SIG-M5 (cell line): ENCODE measurements around the gene TEDC2.

Experiments used
- DNase-seq: peaks from one replicate; lab custom pipeline; 2025; lab: John Stamatoyannopoulos, UW

Gene TEDC2

DNA sequence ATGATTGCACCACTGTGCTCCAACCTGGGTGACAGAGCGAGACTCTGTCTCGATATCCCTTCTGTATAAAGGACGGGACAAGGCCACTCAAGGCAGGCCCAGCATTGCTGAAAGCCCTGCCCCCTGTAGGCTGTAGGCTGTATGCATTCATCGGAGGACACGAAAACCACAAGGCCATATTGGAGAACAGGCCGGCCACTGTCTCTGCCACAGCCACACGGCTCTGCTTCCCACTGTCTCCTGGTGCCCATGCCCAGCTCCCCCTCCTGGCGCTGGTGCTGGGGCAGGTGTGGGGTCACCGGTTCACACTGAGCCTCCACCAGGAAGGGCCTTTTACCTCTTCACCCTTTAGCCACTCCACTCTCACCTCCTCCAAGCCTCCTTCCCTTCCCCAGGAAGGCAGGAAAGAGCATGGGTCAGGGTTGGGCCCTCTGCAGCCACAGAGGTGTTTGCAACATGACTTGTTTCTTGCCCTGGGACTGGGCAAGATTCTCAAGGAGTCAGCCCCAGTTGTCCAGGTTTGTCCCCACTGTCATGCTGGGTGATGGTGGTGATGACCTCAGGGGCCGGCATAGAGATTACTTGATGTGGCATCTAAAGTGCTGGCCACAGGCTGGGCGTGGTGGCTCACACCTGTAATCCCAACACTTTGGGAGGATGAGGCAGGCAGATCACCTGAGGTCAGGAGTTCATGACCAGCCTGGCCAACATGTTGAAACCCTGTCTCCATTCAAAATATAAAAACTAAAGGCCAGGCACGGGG lies 5.9 kb downstream of the TEDC2 start:
- no peak for DNase-seq

DNA sequence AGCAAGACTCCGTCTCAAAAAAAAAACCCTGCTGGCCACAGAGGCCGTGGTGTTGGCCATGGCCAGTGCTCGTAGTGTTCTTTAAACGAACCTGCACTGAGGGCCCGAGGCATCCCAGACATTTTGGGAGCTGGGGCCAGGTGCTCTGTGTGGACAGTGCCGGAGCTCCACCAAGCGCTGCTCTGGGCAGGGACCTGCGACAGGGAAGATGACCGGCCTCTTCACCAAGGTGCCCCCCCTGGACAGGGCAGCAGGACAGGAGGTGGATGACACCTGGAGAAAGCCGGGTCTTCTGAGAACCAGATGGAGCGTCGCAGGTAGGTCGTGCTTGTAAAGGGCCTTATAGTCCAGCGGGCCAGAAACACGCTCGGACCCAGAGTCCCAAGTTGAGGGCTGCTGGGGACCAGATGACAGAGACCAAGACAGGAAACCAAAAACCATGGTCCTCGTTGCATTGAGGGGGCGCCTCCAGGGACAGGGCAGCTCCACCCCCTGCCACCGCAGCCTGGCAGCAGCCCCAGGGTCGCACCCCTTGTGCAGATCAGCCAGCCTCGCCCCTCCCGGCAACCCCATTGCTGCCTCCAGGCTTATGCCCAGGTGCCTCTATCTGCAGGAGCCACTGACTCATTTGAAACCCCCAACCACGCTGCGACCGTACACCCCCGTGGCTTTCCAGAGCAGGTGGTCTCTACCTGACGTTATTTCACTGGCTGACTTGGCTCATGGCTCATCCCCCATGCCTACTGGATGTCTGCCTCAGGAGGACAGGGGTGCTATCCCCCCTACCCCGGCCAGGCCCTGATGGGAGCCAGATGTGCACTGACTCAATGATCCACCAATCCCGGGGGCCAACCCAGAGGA lies 7.0 kb downstream of the TEDC2 start:
- no peak for DNase-seq

DNA sequence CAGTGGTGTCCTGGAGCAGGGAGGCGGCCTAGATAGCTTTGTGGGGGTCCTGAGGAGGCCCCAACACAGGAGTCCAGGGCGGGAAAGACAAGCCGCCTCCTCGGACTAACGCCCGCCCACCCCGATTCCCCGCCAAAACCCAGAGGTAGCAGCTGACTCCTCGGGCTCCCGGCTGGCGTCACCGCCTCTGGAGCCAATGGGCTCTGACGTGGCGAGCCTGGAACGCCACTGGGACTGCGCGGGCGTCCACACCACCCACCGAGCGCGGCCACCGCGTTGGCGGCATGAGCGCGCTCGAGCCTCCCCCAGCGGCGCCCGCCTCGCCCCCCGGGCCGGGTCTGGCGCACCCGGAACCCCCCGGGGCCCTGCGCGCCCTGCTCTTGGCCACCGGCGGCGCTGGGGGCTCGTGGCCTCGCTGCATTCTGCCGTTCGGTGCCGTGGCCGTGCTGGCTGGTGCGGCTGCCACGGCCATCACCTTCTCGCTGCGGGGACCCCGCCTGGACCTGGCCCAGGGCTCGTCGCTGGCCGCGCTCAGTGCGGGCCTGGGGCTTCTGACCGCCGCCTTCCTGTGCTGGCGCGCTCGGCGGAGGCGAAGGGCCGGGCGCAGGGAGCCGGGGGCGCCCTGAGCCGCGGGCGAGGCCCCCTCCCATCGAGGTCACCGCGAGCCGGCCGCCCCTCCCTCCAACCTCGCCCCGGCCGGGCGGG lies 7.8 kb downstream of the TEDC2 start:
- no peak for DNase-seq

DNA sequence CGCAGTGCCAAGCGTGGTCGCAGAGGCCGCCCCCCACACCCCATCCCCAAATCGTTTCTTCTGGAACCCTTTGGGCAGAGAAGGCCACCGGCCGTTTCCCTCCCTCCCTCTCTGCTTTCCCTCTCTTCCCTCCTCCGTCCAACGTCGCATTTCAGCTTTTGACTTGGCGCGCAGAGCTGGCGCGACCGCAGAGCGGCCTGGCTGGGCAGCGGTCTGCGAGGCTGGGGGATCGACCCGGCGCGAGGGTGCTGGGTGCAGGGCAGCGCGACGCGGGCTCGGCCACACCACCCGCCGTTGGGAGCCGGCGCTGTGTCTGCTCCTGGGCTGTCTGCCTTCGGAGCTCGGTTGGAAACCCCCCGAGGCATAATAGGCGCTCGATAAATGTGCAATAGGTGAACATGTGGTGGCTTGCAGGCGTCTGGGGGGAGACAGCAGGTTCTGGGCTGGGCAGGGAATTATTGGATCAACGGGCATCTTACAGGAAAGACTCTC lies 8.4 kb downstream of the TEDC2 start:
- no peak for DNase-seq

DNA sequence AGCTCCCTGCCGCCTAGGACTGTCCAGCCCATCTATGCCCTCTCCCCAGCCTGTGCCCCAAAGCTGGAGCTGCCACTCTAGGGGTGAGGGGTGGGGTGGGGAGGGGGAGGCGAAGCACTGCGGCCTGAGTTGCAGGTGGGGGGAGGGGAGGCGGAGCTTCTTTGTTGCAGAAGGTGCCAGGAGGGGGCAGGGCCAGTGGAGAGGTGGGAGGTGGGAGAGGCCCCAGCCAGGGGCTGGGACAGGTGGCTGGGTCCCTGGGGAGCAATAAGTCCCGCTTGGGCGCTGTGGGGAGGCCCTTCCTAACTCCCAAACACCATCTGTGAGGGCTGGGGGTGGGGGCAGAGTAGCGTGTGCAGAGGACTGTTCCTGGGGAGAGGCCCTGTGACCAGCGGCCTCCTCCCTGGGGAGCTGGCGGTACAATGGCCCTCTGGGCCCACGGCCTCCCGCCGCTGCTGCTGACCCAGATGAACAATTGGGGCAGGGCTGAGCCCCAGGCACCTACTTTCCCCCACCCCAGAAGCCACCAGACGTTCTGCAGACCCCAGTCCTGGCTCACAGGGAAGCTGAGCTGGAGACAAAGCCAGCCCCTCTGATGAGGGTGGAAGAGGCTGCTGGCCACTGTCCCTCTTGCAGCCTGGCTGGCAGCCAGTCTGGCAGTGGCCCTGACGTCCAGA lies 9.0 kb downstream of the TEDC2 start:
- DNase-seq: no peak

- DNase-seq: no peak
Observed at GRCh38 chr16:2469399-2470233, 9.7 kb downstream of the TEDC2 start.

DNA sequence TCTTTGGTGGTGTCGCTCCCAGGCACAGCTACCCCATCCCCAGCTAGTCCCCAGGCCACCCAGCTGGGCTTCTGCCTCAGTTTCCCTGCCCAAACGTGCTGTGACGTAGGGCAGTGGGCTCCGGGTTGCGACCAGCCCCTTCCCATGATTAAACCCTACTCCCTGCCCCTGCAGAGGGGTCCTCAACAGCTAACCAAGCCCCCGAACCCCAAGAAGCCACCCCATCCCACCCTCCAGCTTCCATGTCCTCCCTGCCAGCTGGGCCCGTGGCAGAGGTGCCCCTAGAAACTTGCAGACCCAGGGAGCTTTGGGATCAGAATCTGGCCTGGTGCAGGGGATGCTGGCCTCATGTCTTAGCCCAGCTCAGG lies 10.3 kb downstream of the TEDC2 start:
- no peak for DNase-seq

GRCh38 chr16:2470603-2471015 lies 10.7 kb downstream of the TEDC2 start:
- no peak for DNase-seq

DNA sequence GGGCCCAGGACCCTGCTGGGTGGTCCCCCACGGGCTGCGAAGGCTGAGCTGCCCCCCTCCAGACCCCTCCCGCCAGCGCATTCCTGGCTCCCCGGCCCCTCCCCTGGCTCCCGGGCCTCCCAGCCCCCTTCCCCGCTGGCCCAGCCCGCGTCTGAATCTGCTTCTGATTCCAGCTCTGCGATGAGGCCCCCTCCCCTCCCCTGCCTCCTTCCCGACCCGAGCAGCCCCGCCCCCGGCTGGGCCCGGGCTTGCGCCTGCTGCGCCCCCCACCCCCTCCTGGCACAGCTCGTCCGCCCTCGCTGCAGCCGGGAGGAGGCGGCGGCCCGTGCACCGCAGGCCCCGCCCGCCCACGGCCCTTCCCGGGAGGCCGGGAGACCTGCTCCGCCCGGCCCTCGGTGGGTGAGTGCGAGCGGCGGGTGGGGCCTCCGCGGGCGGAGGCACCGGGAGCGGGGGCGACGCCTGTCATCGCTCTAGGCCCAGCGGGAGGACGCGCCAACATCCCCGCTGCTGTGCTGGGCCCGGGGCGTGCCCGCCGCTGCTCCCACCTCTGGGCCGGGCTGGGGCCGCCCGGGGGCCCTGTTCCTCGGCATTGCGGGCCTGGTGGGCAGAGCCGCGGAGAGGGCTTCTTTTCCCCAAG lies 11.2 kb downstream of the TEDC2 start, which contains the start of gene NTN3:
TSS of gene NTN3 (plus strand) at position 282 of the 637 bp plus-strand sequence. CDS start 405 bp downstream, outside the sequence.
- no peak for DNase-seq

DNA sequence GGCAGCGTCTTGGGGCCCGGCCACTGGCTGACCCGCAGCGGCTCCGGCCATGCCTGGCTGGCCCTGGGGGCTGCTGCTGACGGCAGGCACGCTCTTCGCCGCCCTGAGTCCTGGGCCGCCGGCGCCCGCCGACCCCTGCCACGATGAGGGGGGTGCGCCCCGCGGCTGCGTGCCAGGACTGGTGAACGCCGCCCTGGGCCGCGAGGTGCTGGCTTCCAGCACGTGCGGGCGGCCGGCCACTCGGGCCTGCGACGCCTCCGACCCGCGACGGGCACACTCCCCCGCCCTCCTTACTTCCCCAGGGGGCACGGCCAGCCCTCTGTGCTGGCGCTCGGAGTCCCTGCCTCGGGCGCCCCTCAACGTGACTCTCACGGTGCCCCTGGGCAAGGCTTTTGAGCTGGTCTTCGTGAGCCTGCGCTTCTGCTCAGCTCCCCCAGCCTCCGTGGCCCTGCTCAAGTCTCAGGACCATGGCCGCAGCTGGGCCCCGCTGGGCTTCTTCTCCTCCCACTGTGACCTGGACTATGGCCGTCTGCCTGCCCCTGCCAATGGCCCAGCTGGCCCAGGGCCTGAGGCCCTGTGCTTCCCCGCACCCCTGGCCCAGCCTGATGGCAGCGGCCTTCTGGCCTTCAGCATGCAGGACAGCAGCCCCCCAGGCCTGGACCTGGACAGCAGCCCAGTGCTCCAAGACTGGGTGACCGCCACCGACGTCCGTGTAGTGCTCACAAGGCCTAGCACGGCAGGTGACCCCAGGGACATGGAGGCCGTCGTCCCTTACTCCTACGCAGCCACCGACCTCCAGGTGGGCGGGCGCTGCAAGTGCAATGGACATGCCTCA lies 12.0 kb downstream of the TEDC2 start:
- DNase-seq: no peak

DNA sequence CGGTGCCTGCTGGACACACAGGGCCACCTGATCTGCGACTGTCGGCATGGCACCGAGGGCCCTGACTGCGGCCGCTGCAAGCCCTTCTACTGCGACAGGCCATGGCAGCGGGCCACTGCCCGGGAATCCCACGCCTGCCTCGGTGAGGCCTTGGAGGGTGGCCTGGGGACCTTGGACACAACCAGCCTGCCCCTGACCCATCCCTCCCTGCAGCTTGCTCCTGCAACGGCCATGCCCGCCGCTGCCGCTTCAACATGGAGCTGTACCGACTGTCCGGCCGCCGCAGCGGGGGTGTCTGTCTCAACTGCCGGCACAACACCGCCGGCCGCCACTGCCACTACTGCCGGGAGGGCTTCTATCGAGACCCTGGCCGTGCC lies 12.6 kb downstream of the TEDC2 start:
- no peak for DNase-seq

DNA sequence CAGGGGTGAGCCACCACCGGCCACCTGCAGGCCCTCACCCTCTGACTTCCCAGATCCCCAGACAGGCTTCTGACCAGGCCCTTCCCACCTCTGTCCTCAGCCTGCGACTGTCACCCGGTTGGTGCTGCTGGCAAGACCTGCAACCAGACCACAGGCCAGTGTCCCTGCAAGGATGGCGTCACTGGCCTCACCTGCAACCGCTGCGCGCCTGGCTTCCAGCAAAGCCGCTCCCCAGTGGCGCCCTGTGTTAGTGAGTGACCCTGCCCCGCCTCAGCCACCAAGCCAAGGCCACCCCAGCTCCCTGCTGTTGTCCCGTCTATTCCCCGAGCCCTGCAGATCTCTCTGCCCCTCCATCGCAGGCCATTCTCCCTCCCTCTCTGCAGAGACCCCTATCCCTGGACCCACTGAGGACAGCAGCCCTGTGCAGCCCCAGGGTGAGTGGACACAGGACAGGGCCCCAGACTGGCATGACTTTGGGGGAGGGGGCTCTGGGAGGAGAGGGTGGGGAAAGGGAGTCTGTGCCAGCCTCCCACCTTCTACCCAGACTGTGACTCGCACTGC lies 13.1 kb downstream of the TEDC2 start:
- no peak for DNase-seq

DNA sequence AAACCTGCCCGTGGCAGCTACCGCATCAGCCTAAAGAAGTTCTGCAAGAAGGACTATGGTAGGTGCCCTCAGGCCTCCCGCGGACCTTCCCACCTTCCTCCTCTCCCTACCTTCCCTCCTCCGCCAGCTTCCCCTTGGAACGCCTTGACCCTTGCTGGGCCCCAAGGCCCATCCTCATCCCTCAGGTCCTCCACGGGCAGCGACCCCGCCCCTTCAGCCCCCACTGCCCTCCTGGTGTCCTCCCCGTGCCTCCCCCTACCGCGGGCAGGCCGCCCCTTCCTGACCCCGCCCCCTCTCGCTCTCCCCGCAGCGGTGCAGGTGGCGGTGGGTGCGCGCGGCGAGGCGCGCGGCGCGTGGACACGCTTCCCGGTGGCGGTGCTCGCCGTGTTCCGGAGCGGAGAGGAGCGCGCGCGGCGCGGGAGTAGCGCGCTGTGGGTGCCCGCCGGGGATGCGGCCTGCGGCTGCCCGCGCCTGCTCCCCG lies 13.6 kb downstream of the TEDC2 start:
- no peak for DNase-seq

GRCh38 chr16:2473999-2474876 lies 14.3 kb downstream of the TEDC2 start:
- no peak for DNase-seq

DNA sequence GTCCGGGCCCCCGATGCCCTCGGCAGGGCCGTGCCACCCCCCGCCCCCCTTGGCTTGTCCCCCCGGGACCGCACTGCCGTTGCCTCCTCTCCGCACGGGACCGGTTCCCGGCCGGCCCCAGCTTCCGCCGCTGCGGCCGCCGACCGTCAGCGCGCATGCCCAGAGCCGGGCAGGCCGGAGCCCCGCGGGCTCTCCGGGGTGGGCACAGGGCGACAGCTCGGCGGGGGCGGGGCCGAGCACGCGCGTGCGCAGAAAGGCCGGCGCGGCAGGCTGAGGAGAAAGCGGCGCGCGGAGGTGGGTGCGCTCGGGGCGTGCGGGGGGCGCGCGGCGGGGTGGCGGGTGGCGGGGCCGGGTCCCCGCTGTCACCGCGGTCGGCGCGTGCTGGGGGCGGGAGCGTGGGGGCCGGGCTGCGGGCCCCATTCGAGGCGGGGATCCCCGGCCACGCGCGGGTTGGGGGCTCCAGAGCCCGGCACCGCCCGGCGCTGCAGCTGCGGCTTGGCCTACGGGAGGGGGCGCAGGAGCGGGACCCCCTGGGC lies 15.0 kb downstream of the TEDC2 start, which contains the start of gene TBC1D24:
TSS of gene TBC1D24 (plus strand) at position 251 of the 536 bp plus-strand sequence. CDS start 21,022 bp downstream, outside the sequence.
- no peak for DNase-seq

GRCh38 chr16:2475413-2476344 lies 15.8 kb downstream of the TEDC2 start:
- no peak for DNase-seq

DNA sequence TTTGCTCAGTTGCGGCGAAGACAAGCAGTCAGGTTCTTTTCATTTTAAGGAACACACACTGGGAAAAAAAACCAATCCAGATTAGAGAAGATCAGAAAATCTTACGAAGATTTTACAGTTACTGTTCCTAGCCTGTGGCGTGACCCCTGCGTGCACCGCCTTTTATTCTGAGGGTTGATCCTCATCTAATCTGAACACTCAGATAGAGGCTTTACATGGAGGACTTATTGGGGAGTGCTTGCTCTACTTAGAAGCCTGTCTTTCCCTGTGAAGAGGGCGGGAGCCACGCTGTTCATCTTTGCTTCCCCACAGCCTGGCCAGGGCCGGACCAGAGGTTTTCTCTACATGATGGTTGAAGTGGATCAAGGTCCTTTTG lies 16.4 kb downstream of the TEDC2 start:
- no peak for DNase-seq
